Panc1 (cell line): ENCODE results near the gene LRP1B. TPM values are rescaled to one million over a fixed set of nuclear protein-coding genes. Genes with fewer than 3 reads are reported as not detected.

Experiments
- ATAC-seq: fragments of 200-7000 bp; cut with Tn5 transposase; 2 replicates; pipeline ENCODE4 v1.9.1; 2020; ENCODE audit warnings: mild to moderate bottlenecking, moderate library complexity
- BruUV-seq: library from RNA; stranded (reverse); fragments of 400-500 nt; replicated peaks from 2 replicates; lab custom pipeline; 2021; lab: Mats Ljungman, UMichigan
- CTCF ChIA-PET: fragments of 300-600 bp; sonication (Branson Sonifier 250); formaldehyde crosslinking; loops from one replicate; lab custom pipeline; 2022; ENCODE audit warnings: antibody characterized with exemption; lab: Charles Lee
- POLR2A ChIA-PET: fragments of 300-600 bp; sonication (Branson Sonifier 250); formaldehyde crosslinking; loops from one replicate; lab custom pipeline; 2022; ENCODE audit warnings: antibody characterized with exemption; lab: Charles Lee
- DNase-seq: peaks from one replicate; pipeline ENCODE4 v3.0.0-alpha.2; 2010; ENCODE audit warnings: low read depth, low spot score
- H3K27ac ChIP-seq: 2 replicates; pipeline ENCODE4 v1.5.1; 2011; ENCODE audit warnings: mild to moderate bottlenecking, low read length, inconsistent platforms
- H3K27me3 ChIP-seq: fragments of 200-500 bp; sonication (Bioruptor generic); 2 replicates; pipeline ENCODE4 v1.6.0; 2014; ENCODE audit warnings: low read length, inconsistent platforms; ENCODE audit not compliant: control insufficient read depth, insufficient read depth
- H3K36me3 ChIP-seq: fragments of 200-500 bp; sonication (Bioruptor generic); 2 replicates; pipeline ENCODE4 v1.5.1; 2014; ENCODE audit warnings: inconsistent platforms, mild to moderate bottlenecking, low read length, moderate library complexity; ENCODE audit not compliant: control insufficient read depth, insufficient read depth
- H3K4me1 ChIP-seq: 2 replicates; pipeline ENCODE4 v1.5.1; 2011; ENCODE audit warnings: inconsistent platforms, mild to moderate bottlenecking, low read length, moderate library complexity; ENCODE audit not compliant: control insufficient read depth, insufficient read depth
- H3K4me3 ChIP-seq, 2 experiments: 2 replicates each; pipeline ENCODE4 v1.5.1; 2011 to 2012; ENCODE audit warnings: low read depth in 2 of 2, low read length in 2 of 2, mild to moderate bottlenecking in 2 of 2, inconsistent platforms in 1 of 2, moderate library complexity in 1 of 2
- H3K9me3 ChIP-seq: fragments of 200-500 bp; sonication (Bioruptor generic); 2 replicates; pipeline ENCODE4 v1.5.1; 2014; ENCODE audit warnings: low read depth, mild to moderate bottlenecking, inconsistent platforms, low read length, moderate library complexity; ENCODE audit not compliant: control insufficient read depth, insufficient read depth
- CTCF ChIP-seq: fragments of 450-650 bp; IDR thresholded peaks from 2 replicates; pipeline ENCODE4 v1.5.1; 2017; ENCODE audit warnings: mild to moderate bottlenecking
- POLR2AphosphoS5 ChIP-seq: IDR thresholded peaks from 2 replicates; pipeline ENCODE4 v1.6.1; 2012; ENCODE audit warnings: mild to moderate bottlenecking, low read depth, low read length, moderate library complexity
- SIN3A ChIP-seq: IDR thresholded peaks from 2 replicates; pipeline ENCODE4 v1.6.1; 2012; ENCODE audit warnings: low read depth, mild to moderate bottlenecking, low read length, moderate library complexity, borderline replicate concordance; ENCODE audit not compliant: insufficient read depth
- TCF7L2 ChIP-seq: IDR thresholded peaks from 2 replicates; pipeline ENCODE4 v1.6.1; 2011; ENCODE audit warnings: mild to moderate bottlenecking, low read depth, low read length, inconsistent platforms
- in situ Hi-C: cut with HindIII; loops from 2 replicates; pipeline ENCODE4 v1.10.0; 2016; ENCODE audit warnings: low sequenced_read_pairs, low pct_unique_long_range_greater_than_20kb
- intact Hi-C: fragments of 100-400 bp; cut with micrococcal nuclease; formaldehyde crosslinking; loops from one replicate; pipeline ENCODE4 v1.10.0; 2022; ENCODE audit not compliant: unreplicated experiment
- total RNA-seq: library from RNA; stranded (reverse); gene quantifications from one replicate; pipeline ENCODE4 v1.2.1, GENCODE V29; 2021; ENCODE audit not compliant: unreplicated experiment
- TF ChIP-seq, protein P1 (sequence below), 2 experiments: IDR thresholded peaks; 2 replicates each; pipeline ENCODE4 v1.6.1; 2011 to 2012; ENCODE audit warnings: low read depth in 2 of 2, control low read depth in 1 of 2, low read length in 1 of 2, mild to moderate bottlenecking in 1 of 2, moderate library complexity in 1 of 2; ENCODE audit not compliant: insufficient read depth in 1 of 2

The LRP1B gene
- total RNA-seq, 1 experiment from 2014 or later: 0.54 TPM

- intact Hi-C loops: no loop called here
- in situ Hi-C loops: no loop called here
- no peaks in the 10 kb centered on the region for H3K27me3 ChIP-seq
- ChIA-PET CTCF (no interaction called here), POLR2A (no interaction called here)
- H3K36me3 ChIP-seq: no peaks in the 10 kb centered on the region
- no TSS peak for BruUV-seq
- DNase-seq: no peak
- TF ChIP-seq SIN3A: no peak
- TF ChIP-seq TCF7L2: no peak
- no peak for TF ChIP-seq CTCF
- TF ChIP-seq, protein P1, sequence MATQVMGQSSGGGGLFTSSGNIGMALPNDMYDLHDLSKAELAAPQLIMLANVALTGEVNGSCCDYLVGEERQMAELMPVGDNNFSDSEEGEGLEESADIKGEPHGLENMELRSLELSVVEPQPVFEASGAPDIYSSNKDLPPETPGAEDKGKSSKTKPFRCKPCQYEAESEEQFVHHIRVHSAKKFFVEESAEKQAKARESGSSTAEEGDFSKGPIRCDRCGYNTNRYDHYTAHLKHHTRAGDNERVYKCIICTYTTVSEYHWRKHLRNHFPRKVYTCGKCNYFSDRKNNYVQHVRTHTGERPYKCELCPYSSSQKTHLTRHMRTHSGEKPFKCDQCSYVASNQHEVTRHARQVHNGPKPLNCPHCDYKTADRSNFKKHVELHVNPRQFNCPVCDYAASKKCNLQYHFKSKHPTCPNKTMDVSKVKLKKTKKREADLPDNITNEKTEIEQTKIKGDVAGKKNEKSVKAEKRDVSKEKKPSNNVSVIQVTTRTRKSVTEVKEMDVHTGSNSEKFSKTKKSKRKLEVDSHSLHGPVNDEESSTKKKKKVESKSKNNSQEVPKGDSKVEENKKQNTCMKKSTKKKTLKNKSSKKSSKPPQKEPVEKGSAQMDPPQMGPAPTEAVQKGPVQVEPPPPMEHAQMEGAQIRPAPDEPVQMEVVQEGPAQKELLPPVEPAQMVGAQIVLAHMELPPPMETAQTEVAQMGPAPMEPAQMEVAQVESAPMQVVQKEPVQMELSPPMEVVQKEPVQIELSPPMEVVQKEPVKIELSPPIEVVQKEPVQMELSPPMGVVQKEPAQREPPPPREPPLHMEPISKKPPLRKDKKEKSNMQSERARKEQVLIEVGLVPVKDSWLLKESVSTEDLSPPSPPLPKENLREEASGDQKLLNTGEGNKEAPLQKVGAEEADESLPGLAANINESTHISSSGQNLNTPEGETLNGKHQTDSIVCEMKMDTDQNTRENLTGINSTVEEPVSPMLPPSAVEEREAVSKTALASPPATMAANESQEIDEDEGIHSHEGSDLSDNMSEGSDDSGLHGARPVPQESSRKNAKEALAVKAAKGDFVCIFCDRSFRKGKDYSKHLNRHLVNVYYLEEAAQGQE (IDR thresholded peaks at IDR 0.05; ENCODE audit: insufficient read depth in 1 of 2, low read depth in 2 of 2, low read length in 1 of 2): no peak
- TF ChIP-seq POLR2AphosphoS5: no peak
- no peak overlapping the region for H3K4me3 ChIP-seq
- no peak for ATAC-seq
- no peaks in the 10 kb centered on the region for H3K9me3 ChIP-seq
- no peak overlapping the region for H3K27ac ChIP-seq
- H3K4me1 ChIP-seq: no peaks in the 10 kb centered on the region
Measured at GRCh38 chr2:140275427-140275826, 1855.4 kb downstream of the LRP1B start.

DNA sequence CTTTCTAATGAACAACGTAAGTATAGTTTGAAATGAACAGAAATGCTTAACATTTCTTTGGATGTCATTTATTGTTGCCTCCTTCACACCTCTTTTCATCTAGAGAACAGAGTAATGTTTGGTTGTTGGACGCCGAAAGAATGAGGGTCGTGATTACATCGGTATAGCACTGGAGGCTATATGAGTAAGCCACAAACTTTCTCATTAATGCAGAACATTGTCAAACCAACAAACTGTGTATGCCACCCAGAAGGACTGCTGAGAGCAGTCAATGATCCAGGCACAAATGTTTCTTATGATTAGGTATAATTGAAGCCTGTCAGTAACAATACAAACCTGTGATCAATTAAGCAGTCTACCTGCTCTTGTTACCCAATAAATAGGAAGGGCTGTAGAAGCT is 1855.9 kb downstream of the LRP1B start:
- Histone ChIP-seq H3K4me1 (no peaks in the 10 kb centered on the region), H3K9me3 (no peaks in the 10 kb centered on the region), H3K36me3 (no peaks in the 10 kb centered on the region), H3K27me3 (no peaks in the 10 kb centered on the region), H3K4me3 (no peak overlapping the region), H3K27ac (no peak overlapping the region)
- CTCF ChIA-PET: no interaction called here
- intact Hi-C loops: no loop called here
- TF ChIP-seq SIN3A (no peak), CTCF (no peak), POLR2AphosphoS5 (no peak), TCF7L2 (no peak)
- TF ChIP-seq, protein P1 (IDR thresholded peaks at IDR 0.05; ENCODE audit: insufficient read depth in 1 of 2, low read depth in 2 of 2, low read length in 1 of 2): no peak
- POLR2A ChIA-PET: no interaction called here
- no TSS peak for BruUV-seq
- in situ Hi-C loops: no loop called here
- ATAC-seq (no peak), DNase-seq (no peak)
